ENCODE data around the gene ZNF492.

GRCh38 chr19:22601906-22602630 lies 32.1 kb upstream of the ZNF492 start:
- TF ChIP-seq EZH2phosphoT487 (IDR thresholded peaks at IDR 0.05) (no peak), CTCF (IDR thresholded peaks at IDR 0.05) (no peak)
